SK-N-MC (cell line): ENCODE measurements around the gene APOB.

Experiments
- EZH2 ChIP-seq: fragments of 200-600 bp; sonication (generic); IDR thresholded peaks from one replicate; pipeline ENCODE4 v1.6.1; 2017; ENCODE audit warnings: antibody characterized with exemption
- POLR2AphosphoS5 ChIP-seq: IDR thresholded peaks from 2 replicates; pipeline ENCODE4 v1.6.1; 2012; ENCODE audit warnings: mild to moderate bottlenecking, low read depth, low read length, borderline replicate concordance

DNA sequence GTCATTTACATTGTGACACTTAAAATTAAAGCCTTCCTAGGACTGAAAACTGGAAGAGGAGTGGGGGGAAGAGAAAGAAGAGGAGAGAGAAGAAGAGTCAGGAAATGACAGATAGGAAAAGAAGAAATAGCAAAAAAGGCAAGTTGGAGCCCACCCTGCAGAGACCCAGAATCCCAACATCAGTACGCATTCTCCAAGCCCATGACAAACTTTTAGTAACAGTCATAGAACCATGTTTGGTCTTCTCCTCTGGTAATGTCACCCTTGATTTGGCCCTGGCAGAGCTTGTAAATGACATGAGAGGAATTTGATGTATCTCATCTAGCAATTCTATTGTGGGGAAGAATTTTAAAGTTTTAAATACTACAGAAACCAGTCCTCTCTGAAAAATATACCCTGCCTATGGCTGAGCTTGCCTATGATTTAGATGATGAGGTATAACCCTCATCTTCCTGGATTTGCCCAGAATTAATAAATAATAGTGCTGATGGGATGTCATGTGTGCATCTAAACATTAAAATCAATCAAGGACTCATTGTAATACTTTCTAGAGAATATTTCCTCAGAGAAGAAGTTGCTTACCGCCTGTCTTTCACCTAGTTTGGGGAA, 40.2 kb downstream of the APOB start:
- TF ChIP-seq EZH2 (no peak), POLR2AphosphoS5 (no peak)
